IMR-90 (cell line): ENCODE results near the gene ENO3. TPM values are rescaled to one million over a fixed set of nuclear protein-coding genes. Genes with fewer than 3 reads are reported as not detected.

Experiments used
- ATAC-seq: fragments of 200-7000 bp; cut with Tn5 transposase; 2 replicates; pipeline ENCODE4 v1.9.1; 2020; ENCODE audit warnings: low read depth, mild to moderate bottlenecking, moderate library complexity
- BruUV-seq: library from RNA; stranded (reverse); fragments of 400-500 nt; replicated peaks from 2 replicates; lab custom pipeline; 2021; lab: Mats Ljungman, UMichigan
- CTCF ChIA-PET: fragments of 300-600 bp; formaldehyde crosslinking; extraction: SDS; loops from one replicate; lab custom pipeline; 2021; ENCODE audit warnings: antibody characterized with exemption; lab: Yijun Ruan, JAX
- POLR2A ChIA-PET: fragments of 300-600 bp; sonication (Branson Sonifier 250); formaldehyde crosslinking; loops from one replicate; lab custom pipeline; 2022; ENCODE audit warnings: antibody characterized with exemption; ENCODE audit not compliant: unreplicated experiment; lab: Charles Lee
- DNase-seq: peaks from one replicate; pipeline ENCODE4 v3.0.0; 2013
- H2AFZ ChIP-seq: replicated peaks from 2 replicates; pipeline ENCODE3; 2013; ENCODE audit warnings: low read length, mild to moderate bottlenecking; ENCODE audit not compliant: poor library complexity
- H2AK5ac ChIP-seq: 2 replicates; pipeline ENCODE4 v1.6.1; 2013; ENCODE audit warnings: low read depth, low read length, inconsistent platforms
- H2AK9ac ChIP-seq: replicated peaks from 2 replicates; pipeline ENCODE3; 2013; ENCODE audit warnings: mild to moderate bottlenecking, low read depth, low read length, moderate library complexity; ENCODE audit not compliant: poor library complexity
- H2BK120ac ChIP-seq: 2 replicates; pipeline ENCODE4 v1.6.1; 2013; ENCODE audit warnings: low read depth, low read length, inconsistent platforms
- H2BK15ac ChIP-seq: 3 replicates; pipeline ENCODE4 v1.6.1; 2013; ENCODE audit warnings: low read depth, low read length, inconsistent platforms
- H2BK20ac ChIP-seq: 2 replicates; pipeline ENCODE4 v1.6.1; 2013; ENCODE audit warnings: low read depth, mild to moderate bottlenecking, inconsistent platforms, low read length, moderate library complexity
- H2BK5ac ChIP-seq: 2 replicates; pipeline ENCODE4 v1.6.1; 2013; ENCODE audit warnings: mild to moderate bottlenecking, low read depth, low read length, inconsistent platforms; ENCODE audit not compliant: poor library complexity, severe bottlenecking
- H3K14ac ChIP-seq: replicated peaks from 2 replicates; pipeline ENCODE4 v1.6.1; 2013; ENCODE audit warnings: low read depth, low read length, inconsistent platforms
- H3K18ac ChIP-seq: 2 replicates; pipeline ENCODE4 v1.6.1; 2013; ENCODE audit warnings: low read depth, low read length, control low read depth
- H3K23ac ChIP-seq: 2 replicates; pipeline ENCODE4 v1.6.1; 2013; ENCODE audit warnings: low read depth, low read length, inconsistent platforms
- H3K27ac ChIP-seq: 2 replicates; pipeline ENCODE4 v1.5.1; 2013; ENCODE audit warnings: mild to moderate bottlenecking, control low read depth, low read length; ENCODE audit not compliant: insufficient read depth
- H3K27me3 ChIP-seq: 2 replicates; pipeline ENCODE4 v1.6.1; 2013; ENCODE audit warnings: low read length; ENCODE audit not compliant: control insufficient read depth, insufficient read depth
- H3K36me3 ChIP-seq: 2 replicates; pipeline ENCODE4 v1.6.1; 2013; ENCODE audit warnings: low read length, mixed read lengths; ENCODE audit not compliant: control insufficient read depth, insufficient read depth
- H3K4ac ChIP-seq: 2 replicates; pipeline ENCODE4 v1.6.1; 2013; ENCODE audit warnings: low read depth, low read length, inconsistent platforms
- H3K4me1 ChIP-seq: 2 replicates; pipeline ENCODE4 v1.6.1; 2013; ENCODE audit warnings: low read length, mixed read lengths; ENCODE audit not compliant: control insufficient read depth, insufficient read depth
- H3K4me2 ChIP-seq: 2 replicates; pipeline ENCODE4 v1.6.1; 2013; ENCODE audit warnings: low read depth, mild to moderate bottlenecking, control low read depth, low read length, moderate library complexity
- H3K4me3 ChIP-seq: 2 replicates; pipeline ENCODE4 v1.5.1; 2013; ENCODE audit warnings: low read depth, mild to moderate bottlenecking, control low read depth, low read length, moderate library complexity; ENCODE audit not compliant: insufficient read depth
- H3K56ac ChIP-seq: 2 replicates; pipeline ENCODE4 v1.6.1; 2013; ENCODE audit warnings: low read length, inconsistent platforms; ENCODE audit not compliant: insufficient read depth; ENCODE audit errors: extremely low read depth
- H3K79me1 ChIP-seq, 2 experiments: 2 replicates each; pipeline ENCODE4 v1.6.1; 2013; ENCODE audit warnings: low read length in 2 of 2, inconsistent platforms in 1 of 2, low read depth in 1 of 2
- H3K9ac ChIP-seq: 2 replicates; pipeline ENCODE4 v1.6.1; 2013; ENCODE audit warnings: low read depth, low read length, control low read depth
- H3K9me1 ChIP-seq: 2 replicates; pipeline ENCODE4 v1.6.1; 2013; ENCODE audit warnings: low read length, inconsistent platforms; ENCODE audit not compliant: insufficient read depth
- H3K9me3 ChIP-seq: 2 replicates; pipeline ENCODE4 v1.6.1; 2013; ENCODE audit warnings: low read length; ENCODE audit not compliant: control insufficient read depth, insufficient read depth
- H4K20me1 ChIP-seq: 2 replicates; pipeline ENCODE4 v1.6.1; 2013; ENCODE audit warnings: low read length, inconsistent platforms; ENCODE audit not compliant: insufficient read depth
- H4K5ac ChIP-seq: 2 replicates; pipeline ENCODE4 v1.6.1; 2013; ENCODE audit warnings: mild to moderate bottlenecking, low read depth, low read length, control low read depth
- H4K8ac ChIP-seq, 2 experiments: 2 replicates each; pipeline ENCODE4 v1.6.1; 2013; ENCODE audit warnings: low read depth in 2 of 2, low read length in 2 of 2, control low read depth in 1 of 2, inconsistent platforms in 1 of 2
- H4K91ac ChIP-seq: 2 replicates; pipeline ENCODE4 v1.6.1; 2013; ENCODE audit warnings: low read depth, low read length, inconsistent platforms; ENCODE audit not compliant: insufficient read depth
- CHD1 ChIP-seq: IDR thresholded peaks from 2 replicates; pipeline ENCODE4 v1.6.1; 2012; ENCODE audit warnings: low read depth, low read length, improper control_type of control experiment
- NFE2L2 ChIP-seq: fragments of 150-350 bp; IDR thresholded peaks from 2 replicates; pipeline ENCODE4 v1.6.1; 2016; ENCODE audit warnings: low read depth, mild to moderate bottlenecking, low read length
- RAD21 ChIP-seq: IDR thresholded peaks from 2 replicates; pipeline ENCODE4 v1.6.1; 2012; ENCODE audit warnings: low read length, improper control_type of control experiment
- SMC3 ChIP-seq: fragments of 150-350 bp; IDR thresholded peaks from 2 replicates; pipeline ENCODE4 v1.6.1; 2016; ENCODE audit warnings: low read depth, mild to moderate bottlenecking, antibody characterized with exemption, low read length, moderate library complexity
- USF2 ChIP-seq: fragments of 150-350 bp; IDR thresholded peaks from 2 replicates; pipeline ENCODE4 v1.6.1; 2017; ENCODE audit warnings: mild to moderate bottlenecking, antibody characterized with exemption, low read length, low read depth
- WGBS, 2 experiments: methylation state at CpG; one replicate each; pipeline versions ENCODE4 v1.1.5 to v1.1.7; 2013; ENCODE audit warnings: missing lambda C conversion rate in 2 of 2; ENCODE audit not compliant: insufficient read length in 1 of 2; ENCODE audit errors: extremely low coverage in 2 of 2; 5-methylcytosine and 5-hydroxymethylcytosine counted together
- dilution Hi-C: fragments of 300-500 bp; cut with HindIII; formaldehyde crosslinking; loops from one replicate; pipeline ENCODE4 v1.14.3; 2018; ENCODE audit warnings: low sequenced_read_pairs; ENCODE audit not compliant: unreplicated experiment
- in situ Hi-C: fragments of 300-500 bp; cut with MboI; formaldehyde crosslinking; loops from 3 replicates; pipeline ENCODE4 v1.14.3; 2019; ENCODE audit warnings: low sequenced_read_pairs, inconsistent platforms, mixed read lengths
- intact Hi-C: fragments of 100-400 bp; cut with micrococcal nuclease; formaldehyde crosslinking; loops from 2 replicates; pipeline ENCODE4 v1.10.0; 2022
- polyA plus RNA-seq, 3 experiments: library from polyadenylated mRNA; depleted of rRNA; stranded (reverse); fragments of >200 nt; gene quantifications; 2 replicates each; pipeline ENCODE4 v1.2.3, GENCODE V29; 2012; ENCODE audit warnings: low replicate concordance in 1 of 3
- total RNA-seq: library from RNA; depleted of rRNA; stranded (reverse); fragments of >200 nt; gene quantifications from 2 replicates; pipeline ENCODE4 v1.2.3, GENCODE V29; 2012

ENO3 gene
- total and polyA plus RNA-seq, 2 of the 4 experiments (the other 2 are of a cell fraction): 1.4 to 5.1 TPM

GRCh38 chr17:4937553-4937952 lies 13.4 kb upstream of the ENO3 start:
- dilution Hi-C loops (no loop called here), intact Hi-C loops (no loop called here), in situ Hi-C loops (no loop called here)
- Histone ChIP-seq H2BK15ac (no peak overlapping the region), H2AK9ac (no peak overlapping the region), H3K9me1 (peaks cover 17% of the 10 kb centered on the region), H3K79me1 (peaks cover 17 to 37% of the 10 kb centered on the region in 2 experiments; a peak in 3 of 4 replicates), H3K27me3 (no peaks in the 10 kb centered on the region), H3K4me1 (peaks cover 14% of the 10 kb centered on the region), H4K20me1 (peaks cover 13% of the 10 kb centered on the region; the same call in 1 of the 2 replicates), H2AK5ac (no peak overlapping the region), H4K5ac (no peak overlapping the region), H2BK5ac (no peak overlapping the region), H2BK20ac (no peak overlapping the region), H3K9me3 (no peaks in the 10 kb centered on the region), H3K23ac (no peak overlapping the region), H3K18ac (no peak overlapping the region), H3K4ac (no peak overlapping the region), H2BK120ac (no peak overlapping the region), H3K27ac (no peak overlapping the region), H3K4me3 (no peak overlapping the region), H4K91ac (no peak overlapping the region), H2AFZ (no peak overlapping the region), H3K14ac (no peak overlapping the region), H3K56ac (no peak overlapping the region), H4K8ac (no peak overlapping the region), H3K4me2 (no peak overlapping the region), H3K36me3 (peaks cover 22% of the 10 kb centered on the region), H3K9ac (no peak overlapping the region)
- WGBS, 2 experiments: 90% methylated on average over 2 of the region's 16 CpGs; no CpG with 5 or more reads in 1 of the 2 experiments
- ChIA-PET POLR2A (no interaction called here), CTCF (no interaction called here)
- BruUV-seq: no TSS peak
- DNase-seq (no peak), ATAC-seq (no peak)
- no peak for TF ChIP-seq CHD1
- no peak for TF ChIP-seq SMC3
- TF ChIP-seq RAD21: no peak
- no peak for TF ChIP-seq USF2
- TF ChIP-seq NFE2L2: no peak
